ENCODE data around the gene PRSS21.

The PRSS21 gene

GRCh38 chr16:2843526-2843925, 26.5 kb downstream of the PRSS21 start:
- DNase-seq (ENCODE audit: low read depth), result no peak

GRCh38 chr16:2845116-2845515, 28.1 kb downstream of the PRSS21 start:
- DNase-seq (ENCODE audit: low read depth), result no peak

- DNase-seq (ENCODE audit: low read depth), result no peak
Measured at GRCh38 chr16:2846511-2847310, 29.7 kb downstream of the PRSS21 start.

GRCh38 chr16:2848933-2849725, 32.1 kb downstream of the PRSS21 start:
- DNase-seq (ENCODE audit: low read depth), result no peak

- DNase-seq (ENCODE audit: low read depth), result no peak
Measured at GRCh38 chr16:2852003-2852730, 35.1 kb downstream of the PRSS21 start.

- no peak for DNase-seq (ENCODE audit: low read depth)
Measured at GRCh38 chr16:2852731-2853507, 35.9 kb downstream of the PRSS21 start.

- no peak for DNase-seq (ENCODE audit: low read depth)
Measured at GRCh38 chr16:2853531-2854073, 36.6 kb downstream of the PRSS21 start.

- DNase-seq (ENCODE audit: low read depth), result no peak
Measured at GRCh38 chr16:2854700-2855309, 37.8 kb downstream of the PRSS21 start.

GRCh38 chr16:2855536-2855935, 38.5 kb downstream of the PRSS21 start:
- no peak for DNase-seq (ENCODE audit: low read depth)

- DNase-seq (ENCODE audit: low read depth), result no peak
Measured at GRCh38 chr16:2856061-2856670, 39.1 kb downstream of the PRSS21 start.

- no peak for DNase-seq (ENCODE audit: low read depth)
Measured at GRCh38 chr16:2856686-2857450, 39.8 kb downstream of the PRSS21 start.

- DNase-seq (ENCODE audit: low read depth), result no peak
Measured at GRCh38 chr16:2857451-2858244, 40.6 kb downstream of the PRSS21 start, which contains the start of gene PRSS22. Gene PRSS22 (minus strand): TSS chr16:2858170. CDS start chr16:2858104, 66 bp downstream.

GRCh38 chr16:2858245-2859025, 41.4 kb downstream of the PRSS21 start:
- DNase-seq (ENCODE audit: low read depth), result no peak

- DNase-seq (ENCODE audit: low read depth), result no peak
Measured at GRCh38 chr16:2859686-2860265, 42.7 kb downstream of the PRSS21 start.

- DNase-seq (ENCODE audit: low read depth), result no peak
Measured at GRCh38 chr16:2860826-2861567, 44.0 kb downstream of the PRSS21 start.

GRCh38 chr16:2865651-2866050, 48.6 kb downstream of the PRSS21 start:
- no peak for DNase-seq (ENCODE audit: low read depth)

GRCh38 chr16:2866431-2866830, 49.4 kb downstream of the PRSS21 start:
- DNase-seq (ENCODE audit: low read depth), result no peak

Measured in activated T-cell treated with anti-CD3 and anti-CD28 coated beads for 1 hour (primary cell).